K562 (cell line): ENCODE results near the gene RNF214. TPM values are rescaled to one million over a fixed set of nuclear protein-coding genes. Genes with fewer than 3 reads are reported as not detected.

ENCODE experiments used
- E2F3 ChIP-seq: fragments of 250-450 bp; sonication (Bioruptor Pico); IDR thresholded peaks from 2 replicates; pipeline ENCODE4 v1.4.0; 2020; ENCODE audit warnings: mild to moderate bottlenecking
- ETS2 ChIP-seq: IDR thresholded peaks from 2 replicates; pipeline ENCODE4 v1.6.1; 2016; ENCODE audit warnings: borderline replicate concordance, missing genetic modification characterization, mild to moderate bottlenecking, moderate library complexity, missing compliant biosample characterization; ENCODE audit not compliant: poor library complexity, severe bottlenecking
- HOMEZ ChIP-seq: fragments of 250-450 bp; sonication (Bioruptor Pico); IDR thresholded peaks from 2 replicates; pipeline ENCODE4 v1.4.0; 2020; ENCODE audit warnings: mild to moderate bottlenecking, moderate library complexity
- MAZ ChIP-seq, 2 experiments: fragments of 450-650 bp in 1 of 2; sonication (generic) in 1 of 2; formaldehyde crosslinking; IDR thresholded peaks in 1 of 2; conservative IDR thresholded peaks in 1 of 2; 2 replicates each; pipeline versions ENCODE4 v1.4.0 to v1.5.0; 2020; ENCODE audit warnings: mild to moderate bottlenecking in 1 of 2, missing genetic modification reagents in 1 of 2
- SIX5 ChIP-seq, 2 experiments: IDR thresholded peaks; 2 replicates each; pipeline ENCODE4 v1.6.1; 2011; ENCODE audit warnings: low read length in 2 of 2, borderline replicate concordance in 1 of 2, low read depth in 1 of 2, mild to moderate bottlenecking in 1 of 2, moderate library complexity in 1 of 2; ENCODE audit not compliant: insufficient read depth in 1 of 2
- THRA ChIP-seq: fragments of 450-650 bp; IDR thresholded peaks from 2 replicates; pipeline ENCODE4 v1.6.1; 2017; ENCODE audit warnings: mild to moderate bottlenecking, moderate library complexity
- ZBTB5 ChIP-seq: fragments of 450-650 bp; IDR thresholded peaks from 2 replicates; pipeline ENCODE4 v1.6.1; 2017; ENCODE audit warnings: antibody characterized with exemption
- ZNF778 ChIP-seq: fragments of 450-650 bp; formaldehyde crosslinking; IDR thresholded peaks from 2 replicates; pipeline ENCODE4 v1.4.0; 2020; ENCODE audit warnings: mild to moderate bottlenecking, moderate library complexity
- polyA plus RNA-seq, 8 experiments: library from polyadenylated mRNA; depleted of rRNA in 4 of 8; stranded (reverse) in 5 of 8; unstranded in 3 of 8; fragments of >200 nt; fragmentation: Nextera tagmentation in 2 of 8; fragmentation: Illumina TruSeq in 1 of 8; extraction: Ambion mirVana in 2 of 8; extraction: Trizol in 1 of 8; gene quantifications; 2 replicates each; pipeline versions ENCODE4 v1.2.1 to v1.2.3, GENCODE V29; 2011 to 2014; ENCODE audit warnings: inconsistent platforms in 1 of 8, missing spikeins in 1 of 8
- total RNA-seq, 7 experiments: library from RNA; depleted of rRNA in 6 of 7; stranded (reverse); fragments of >200 nt in 6 of 7; fragmentation: Illumina TruSeq in 2 of 7; extraction: Trizol in 2 of 7; gene quantifications; 2 replicates each; pipeline versions ENCODE4 v1.2.1 to v1.2.3, GENCODE V29; 2011 to 2021; ENCODE audit warnings: low replicate concordance in 1 of 7
- TF ChIP-seq, protein P1 (sequence below): sonication (generic); formaldehyde crosslinking; IDR thresholded peaks from 2 replicates; pipeline ENCODE4 v1.8.0; 2022; ENCODE audit warnings: mild to moderate bottlenecking, missing genetic modification reagents
- TF ChIP-seq, protein P2 (sequence below): fragments of 250-450 bp; sonication (Bioruptor Pico); IDR thresholded peaks from 2 replicates; pipeline ENCODE4 v1.5.0; 2020; ENCODE audit warnings: mild to moderate bottlenecking
- TF ChIP-seq, protein P3 (sequence below): sonication (generic); formaldehyde crosslinking; IDR thresholded peaks from 2 replicates; pipeline ENCODE4 v1.8.1; 2023; ENCODE audit warnings: missing genetic modification reagents, mild to moderate bottlenecking, borderline replicate concordance

RNF214 gene
- total and polyA plus RNA-seq, 9 of the 15 experiments (the other 6 are each of a cell fraction or from before 2014, with no cell fraction given), result 6.6 to 24.8 (median 11.9) TPM

GRCh38 chr11:117232092-117232878 is at the start of gene RNF214 (continued):
- TF ChIP-seq HOMEZ (no peak), E2F3 (0 out of 2 replicates have a peak, but pooled peaks have one; percentile 38), MAZ (CRISPR knock-in tag; conservative IDR thresholded peaks at IDR 0.05 in 1 of 2, IDR thresholded peaks at IDR 0.05 in 1 of 2) (peak; percentile 5 to 68; a peak in 2 of 4 replicates), THRA (no peak), SIX5 (IDR thresholded peaks at IDR 0.05; ENCODE audit: borderline replicate concordance in 1 of 2, insufficient read depth in 1 of 2, low read depth in 1 of 2, low read length in 2 of 2) (0 out of 4 replicates have a peak, but pooled peaks of 1 of the 2 experiments have one; percentile 8), ZNF778 (CRISPR knock-in tag) (no peak), ZBTB5 (no peak), ETS2 (tag) (no peak)
- TF ChIP-seq, protein P1, sequence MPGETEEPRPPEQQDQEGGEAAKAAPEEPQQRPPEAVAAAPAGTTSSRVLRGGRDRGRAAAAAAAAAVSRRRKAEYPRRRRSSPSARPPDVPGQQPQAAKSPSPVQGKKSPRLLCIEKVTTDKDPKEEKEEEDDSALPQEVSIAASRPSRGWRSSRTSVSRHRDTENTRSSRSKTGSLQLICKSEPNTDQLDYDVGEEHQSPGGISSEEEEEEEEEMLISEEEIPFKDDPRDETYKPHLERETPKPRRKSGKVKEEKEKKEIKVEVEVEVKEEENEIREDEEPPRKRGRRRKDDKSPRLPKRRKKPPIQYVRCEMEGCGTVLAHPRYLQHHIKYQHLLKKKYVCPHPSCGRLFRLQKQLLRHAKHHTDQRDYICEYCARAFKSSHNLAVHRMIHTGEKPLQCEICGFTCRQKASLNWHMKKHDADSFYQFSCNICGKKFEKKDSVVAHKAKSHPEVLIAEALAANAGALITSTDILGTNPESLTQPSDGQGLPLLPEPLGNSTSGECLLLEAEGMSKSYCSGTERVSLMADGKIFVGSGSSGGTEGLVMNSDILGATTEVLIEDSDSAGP (CRISPR knock-in tag), result no peak
- TF ChIP-seq, protein P2, sequence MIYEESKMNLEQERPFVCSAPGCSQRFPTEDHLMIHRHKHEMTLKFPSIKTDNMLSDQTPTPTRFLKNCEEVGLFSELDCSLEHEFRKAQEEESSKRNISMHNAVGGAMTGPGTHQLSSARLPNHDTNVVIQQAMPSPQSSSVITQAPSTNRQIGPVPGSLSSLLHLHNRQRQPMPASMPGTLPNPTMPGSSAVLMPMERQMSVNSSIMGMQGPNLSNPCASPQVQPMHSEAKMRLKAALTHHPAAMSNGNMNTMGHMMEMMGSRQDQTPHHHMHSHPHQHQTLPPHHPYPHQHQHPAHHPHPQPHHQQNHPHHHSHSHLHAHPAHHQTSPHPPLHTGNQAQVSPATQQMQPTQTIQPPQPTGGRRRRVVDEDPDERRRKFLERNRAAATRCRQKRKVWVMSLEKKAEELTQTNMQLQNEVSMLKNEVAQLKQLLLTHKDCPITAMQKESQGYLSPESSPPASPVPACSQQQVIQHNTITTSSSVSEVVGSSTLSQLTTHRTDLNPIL (CRISPR knock-in tag), result no peak
- TF ChIP-seq, protein P3, sequence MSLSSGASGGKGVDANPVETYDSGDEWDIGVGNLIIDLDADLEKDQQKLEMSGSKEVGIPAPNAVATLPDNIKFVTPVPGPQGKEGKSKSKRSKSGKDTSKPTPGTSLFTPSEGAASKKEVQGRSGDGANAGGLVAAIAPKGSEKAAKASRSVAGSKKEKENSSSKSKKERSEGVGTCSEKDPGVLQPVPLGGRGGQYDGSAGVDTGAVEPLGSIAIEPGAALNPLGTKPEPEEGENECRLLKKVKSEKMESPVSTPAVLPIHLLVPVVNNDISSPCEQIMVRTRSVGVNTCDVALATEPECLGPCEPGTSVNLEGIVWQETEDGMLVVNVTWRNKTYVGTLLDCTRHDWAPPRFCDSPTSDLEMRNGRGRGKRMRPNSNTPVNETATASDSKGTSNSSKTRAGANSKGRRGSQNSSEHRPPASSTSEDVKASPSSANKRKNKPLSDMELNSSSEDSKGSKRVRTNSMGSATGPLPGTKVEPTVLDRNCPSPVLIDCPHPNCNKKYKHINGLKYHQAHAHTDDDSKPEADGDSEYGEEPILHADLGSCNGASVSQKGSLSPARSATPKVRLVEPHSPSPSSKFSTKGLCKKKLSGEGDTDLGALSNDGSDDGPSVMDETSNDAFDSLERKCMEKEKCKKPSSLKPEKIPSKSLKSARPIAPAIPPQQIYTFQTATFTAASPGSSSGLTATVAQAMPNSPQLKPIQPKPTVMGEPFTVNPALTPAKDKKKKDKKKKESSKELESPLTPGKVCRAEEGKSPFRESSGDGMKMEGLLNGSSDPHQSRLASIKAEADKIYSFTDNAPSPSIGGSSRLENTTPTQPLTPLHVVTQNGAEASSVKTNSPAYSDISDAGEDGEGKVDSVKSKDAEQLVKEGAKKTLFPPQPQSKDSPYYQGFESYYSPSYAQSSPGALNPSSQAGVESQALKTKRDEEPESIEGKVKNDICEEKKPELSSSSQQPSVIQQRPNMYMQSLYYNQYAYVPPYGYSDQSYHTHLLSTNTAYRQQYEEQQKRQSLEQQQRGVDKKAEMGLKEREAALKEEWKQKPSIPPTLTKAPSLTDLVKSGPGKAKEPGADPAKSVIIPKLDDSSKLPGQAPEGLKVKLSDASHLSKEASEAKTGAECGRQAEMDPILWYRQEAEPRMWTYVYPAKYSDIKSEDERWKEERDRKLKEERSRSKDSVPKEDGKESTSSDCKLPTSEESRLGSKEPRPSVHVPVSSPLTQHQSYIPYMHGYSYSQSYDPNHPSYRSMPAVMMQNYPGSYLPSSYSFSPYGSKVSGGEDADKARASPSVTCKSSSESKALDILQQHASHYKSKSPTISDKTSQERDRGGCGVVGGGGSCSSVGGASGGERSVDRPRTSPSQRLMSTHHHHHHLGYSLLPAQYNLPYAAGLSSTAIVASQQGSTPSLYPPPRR, result no peak
